ENCODE measurements around the gene SESTD1.

The SESTD1 gene

GRCh38 chr2:179264368-179265081 is at the start of gene SESTD1:
Gene SESTD1 (minus strand): TSS chr2:179264832. CDS start chr2:179191841, 72,991 bp downstream.
- DNase-seq (ENCODE audit: low spot score): peak; percentile 45

GRCh38 chr2:179313057-179313456 is 48.4 kb upstream of the SESTD1 start:
- DNase-seq (ENCODE audit: low spot score): no peak

- DNase-seq (ENCODE audit: low spot score): no peak
Measured at GRCh38 chr2:179311101-179311500, 46.5 kb upstream of the SESTD1 start.

- DNase-seq (ENCODE audit: low spot score): no peak
Measured at GRCh38 chr2:179307616-179308371, 43.2 kb upstream of the SESTD1 start.

- no peak for DNase-seq (ENCODE audit: low spot score)
Measured at GRCh38 chr2:179305125-179305524, 40.5 kb upstream of the SESTD1 start.

- no peak for DNase-seq (ENCODE audit: low spot score)
Measured at GRCh38 chr2:179304424-179304823, 39.8 kb upstream of the SESTD1 start.

GRCh38 chr2:179302764-179303571 is 38.3 kb upstream of the SESTD1 start:
- no peak for DNase-seq (ENCODE audit: low spot score)

- DNase-seq (ENCODE audit: low spot score): no peak
Measured at GRCh38 chr2:179302149-179302548, 37.5 kb upstream of the SESTD1 start.

GRCh38 chr2:179298666-179299065 is 34.0 kb upstream of the SESTD1 start:
- DNase-seq (ENCODE audit: low spot score): no peak

GRCh38 chr2:179297927-179298326 is 33.3 kb upstream of the SESTD1 start:
- DNase-seq (ENCODE audit: low spot score): no peak

- no peak for DNase-seq (ENCODE audit: low spot score)
Measured at GRCh38 chr2:179290329-179290728, 25.7 kb upstream of the SESTD1 start.

- DNase-seq (ENCODE audit: low spot score): no peak
Measured at GRCh38 chr2:179285060-179285459, 20.4 kb upstream of the SESTD1 start.

- no peak for DNase-seq (ENCODE audit: low spot score)
Measured at GRCh38 chr2:179277429-179278196, 13.0 kb upstream of the SESTD1 start.

GRCh38 chr2:179275253-179276012 is 10.8 kb upstream of the SESTD1 start:
- DNase-seq (ENCODE audit: low spot score): peak; percentile 49

- no peak for DNase-seq (ENCODE audit: low spot score)
Measured at GRCh38 chr2:179274749-179275148, 10.1 kb upstream of the SESTD1 start.

GRCh38 chr2:179273461-179273962 is 8.9 kb upstream of the SESTD1 start:
- no peak for DNase-seq (ENCODE audit: low spot score)

GRCh38 chr2:179272406-179273192 is 8.0 kb upstream of the SESTD1 start:
- DNase-seq (ENCODE audit: low spot score): peak; percentile 63

- DNase-seq (ENCODE audit: low spot score): no peak
Measured at GRCh38 chr2:179270689-179271088, 6.1 kb upstream of the SESTD1 start.

- DNase-seq (ENCODE audit: low spot score): peak; percentile 43
Measured at GRCh38 chr2:179268277-179268925, 3.8 kb upstream of the SESTD1 start.

GRCh38 chr2:179266271-179266670 is 1.6 kb upstream of the SESTD1 start:
- no peak for DNase-seq (ENCODE audit: low spot score)
